Subcutaneous adipose tissue (tissue), 4 donors: Measurements from ENCODE around the gene TBXT. TPM values are rescaled to one million over a fixed set of nuclear protein-coding genes. Genes with fewer than 3 reads are reported as not detected.

Experiments
- total RNA-seq, 4 donors: library from RNA; depleted of rRNA; stranded (reverse); fragments of >200 nt; gene quantifications; one replicate each; pipeline ENCODE4 v1.1.0, GENCODE V29; 2016
- TF ChIP-seq, protein P1 (sequence below): fragments of 450-650 bp; IDR thresholded peaks from one replicate; pipeline ENCODE4 v1.5.1; 2016; ENCODE audit warnings: low read depth, mild to moderate bottlenecking, control low read depth, antibody characterized with exemption, moderate library complexity

Gene TBXT
- total RNA-seq, 4 donors from 2014 or later, result not detected

DNA sequence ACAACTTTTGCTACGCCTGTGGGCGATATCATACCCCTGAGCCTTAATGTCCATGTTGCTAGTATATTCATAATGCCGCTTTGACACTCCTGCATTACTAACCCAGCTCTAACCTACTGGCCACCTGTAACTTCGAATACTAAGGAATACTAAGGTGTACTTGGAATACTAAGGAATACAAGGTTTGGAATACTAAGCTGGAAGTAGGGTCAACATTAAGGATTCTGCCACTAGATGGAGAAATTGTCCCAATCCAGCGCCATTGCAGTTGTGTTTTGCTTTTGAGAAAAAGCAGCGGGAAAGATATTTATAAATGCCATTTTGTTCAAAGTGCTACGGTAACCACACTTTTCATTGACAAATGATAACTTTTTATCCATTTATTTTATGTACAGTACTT lies 10.7 kb downstream of the TBXT start:
- TF ChIP-seq, protein P1, sequence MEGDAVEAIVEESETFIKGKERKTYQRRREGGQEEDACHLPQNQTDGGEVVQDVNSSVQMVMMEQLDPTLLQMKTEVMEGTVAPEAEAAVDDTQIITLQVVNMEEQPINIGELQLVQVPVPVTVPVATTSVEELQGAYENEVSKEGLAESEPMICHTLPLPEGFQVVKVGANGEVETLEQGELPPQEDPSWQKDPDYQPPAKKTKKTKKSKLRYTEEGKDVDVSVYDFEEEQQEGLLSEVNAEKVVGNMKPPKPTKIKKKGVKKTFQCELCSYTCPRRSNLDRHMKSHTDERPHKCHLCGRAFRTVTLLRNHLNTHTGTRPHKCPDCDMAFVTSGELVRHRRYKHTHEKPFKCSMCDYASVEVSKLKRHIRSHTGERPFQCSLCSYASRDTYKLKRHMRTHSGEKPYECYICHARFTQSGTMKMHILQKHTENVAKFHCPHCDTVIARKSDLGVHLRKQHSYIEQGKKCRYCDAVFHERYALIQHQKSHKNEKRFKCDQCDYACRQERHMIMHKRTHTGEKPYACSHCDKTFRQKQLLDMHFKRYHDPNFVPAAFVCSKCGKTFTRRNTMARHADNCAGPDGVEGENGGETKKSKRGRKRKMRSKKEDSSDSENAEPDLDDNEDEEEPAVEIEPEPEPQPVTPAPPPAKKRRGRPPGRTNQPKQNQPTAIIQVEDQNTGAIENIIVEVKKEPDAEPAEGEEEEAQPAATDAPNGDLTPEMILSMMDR, result no peak

GRCh38 chr6:166153966-166154365 lies 13.7 kb downstream of the TBXT start:
- TF ChIP-seq, protein P1, result no peak

DNA sequence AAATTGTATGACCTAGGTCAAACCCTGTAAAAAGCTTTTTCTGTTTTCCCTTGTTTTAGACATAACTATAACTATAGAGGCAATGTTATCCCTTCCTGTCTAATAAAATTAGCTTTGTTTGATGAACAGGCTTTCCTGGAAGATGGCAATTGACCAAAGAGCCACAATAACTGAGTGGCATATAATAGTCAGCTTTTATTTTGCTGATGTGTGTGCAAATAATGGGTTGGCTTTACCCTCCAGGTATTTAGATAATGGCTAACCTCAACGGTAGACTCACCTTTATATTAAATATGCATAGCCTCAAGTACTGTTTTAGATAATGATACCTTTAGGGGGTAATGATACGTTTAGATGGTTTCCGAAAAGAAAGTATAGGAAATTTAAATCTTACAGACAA lies 15.0 kb downstream of the TBXT start:
- TF ChIP-seq, protein P1, result no peak

GRCh38 chr6:166151798-166152197 lies 15.9 kb downstream of the TBXT start:
- TF ChIP-seq, protein P1, result no peak

GRCh38 chr6:166145751-166146150 lies 21.9 kb downstream of the TBXT start:
- TF ChIP-seq, protein P1, result no peak

DNA sequence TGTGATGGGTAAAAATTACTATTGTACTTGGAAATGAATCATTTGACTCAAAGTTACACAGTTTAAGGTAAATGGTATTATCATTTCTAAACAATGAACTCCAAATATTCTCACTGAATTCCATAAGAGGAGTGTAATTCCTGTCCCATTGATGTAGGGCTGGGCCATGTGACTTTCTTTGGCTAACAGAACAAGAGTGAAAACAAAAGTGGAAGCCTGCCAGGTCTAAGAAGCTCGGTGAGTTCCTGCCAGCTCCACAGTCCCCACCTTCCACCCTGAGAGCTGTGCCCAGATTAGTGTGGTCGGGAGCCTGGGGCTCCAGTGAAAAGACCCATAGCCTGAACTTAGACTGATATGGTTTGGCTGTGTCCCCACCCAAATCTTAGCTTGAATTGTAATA lies 24.6 kb downstream of the TBXT start:
- TF ChIP-seq, protein P1, result no peak

DNA sequence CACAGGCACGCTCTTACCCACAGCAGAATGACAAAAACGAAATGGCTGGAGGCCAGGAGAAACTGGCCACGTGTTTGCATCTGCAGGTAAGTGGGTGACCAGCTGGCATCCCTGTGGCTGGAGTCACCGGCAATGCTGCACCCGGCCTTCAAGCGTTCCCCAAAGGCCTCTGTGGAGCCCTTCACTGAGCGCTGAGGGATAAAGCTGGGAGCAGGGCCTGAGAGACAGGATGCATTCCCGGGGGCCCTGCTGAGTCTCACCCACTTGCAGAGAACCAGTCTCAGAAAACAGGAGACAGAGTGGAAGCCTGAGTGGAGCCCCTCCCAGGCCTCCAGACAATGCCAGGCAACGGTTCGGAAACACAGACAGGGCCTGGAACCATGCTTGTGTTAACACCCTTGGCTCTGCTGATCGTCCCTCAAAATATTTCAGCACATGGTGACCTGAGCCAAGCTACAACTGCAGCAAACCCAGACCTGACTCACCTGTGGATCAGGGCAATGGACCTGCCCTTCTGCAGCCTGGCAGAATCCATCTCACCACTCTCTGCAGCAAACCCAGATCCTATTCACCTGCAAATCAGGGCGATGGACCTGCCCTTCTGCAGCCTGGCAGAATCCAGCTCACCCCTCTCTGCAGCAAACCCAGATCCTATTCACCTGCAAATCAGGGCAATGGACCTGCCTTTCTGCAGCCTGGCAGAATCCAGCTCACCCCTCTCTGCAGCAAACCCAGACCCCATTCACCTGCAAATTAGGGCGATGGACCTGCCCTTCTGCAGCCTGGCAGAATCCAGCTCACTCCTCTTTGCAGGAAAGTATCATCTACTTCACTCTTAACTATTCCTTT lies 39.8 kb downstream of the TBXT start:
- TF ChIP-seq, protein P1, result no peak
